Prostate gland (tissue), 2 donors: ENCODE measurements around the gene TRAPPC12. TPM values are rescaled to one million over a fixed set of nuclear protein-coding genes. Genes with fewer than 3 reads are reported as not detected.
"Not testable (repeated sequence)": the region's sequence is repeated elsewhere in the genome, so short reads cannot be mapped to it uniquely, and the experiment has no call there.

Source experiments
- DNase-seq: peaks from one replicate; pipeline ENCODE4 v3.0.0-alpha.2; 2019; ENCODE audit warnings: low spot score
- H3K27ac ChIP-seq, 2 donors: fragments of 200-600 bp; sonication (generic); 2 replicates each; pipeline ENCODE4 v1.5.1; 2017 to 2019
- H3K27me3 ChIP-seq: fragments of 200-600 bp; sonication (generic); replicated peaks from 2 replicates; pipeline ENCODE4 v1.5.1; 2019; ENCODE audit not compliant: insufficient read depth
- H3K36me3 ChIP-seq, 2 donors: fragments of 200-600 bp; sonication (generic); 1 replicate in 1 of 2; 2 replicates in 1 of 2; pipeline versions ENCODE4 v1.5.1 to v1.8.1; 2017 to 2019
- H3K4me1 ChIP-seq: fragments of 200-600 bp; sonication (generic); replicated peaks from 2 replicates; pipeline ENCODE4 v1.5.1; 2019
- H3K4me3 ChIP-seq, 2 donors: fragments of 200-600 bp; sonication (generic); 2 replicates each; pipeline ENCODE4 v1.5.1; 2017 to 2019
- H3K9me3 ChIP-seq: fragments of 200-600 bp; sonication (generic); 2 replicates; pipeline ENCODE4 v1.5.1; 2017
- POLR2A ChIP-seq: fragments of 450-650 bp; IDR thresholded peaks from one replicate; pipeline ENCODE4 v1.6.1; 2016; ENCODE audit warnings: antibody characterized with exemption, mild to moderate bottlenecking
- POLR2AphosphoS5 ChIP-seq: sonication (generic); formaldehyde crosslinking; IDR thresholded peaks from one replicate; pipeline ENCODE4 v1.6.1; 2017; ENCODE audit warnings: antibody characterized with exemption
- WGBS: methylation state at CpG from one replicate; pipeline ENCODE4 v1.1.5; 2018; 5-methylcytosine and 5-hydroxymethylcytosine counted together
- intact Hi-C: fragments of 100-400 bp; cut with DNase I; formaldehyde crosslinking; loops from one replicate; pipeline ENCODE4 v1.14.2; 2022
- total RNA-seq, 2 donors: library from RNA; depleted of rRNA; stranded (reverse); fragments of >200 nt; gene quantifications; one replicate each; pipeline ENCODE4 v1.1.0, GENCODE V29; 2016
- TF ChIP-seq, protein P1 (sequence below), 4 experiments: fragments of 200-600 bp in 2 of 4; fragments of 450-650 bp in 2 of 4; sonication (generic) in 2 of 4; IDR thresholded peaks; 1 replicate in 3 of 4; 2 replicates in 1 of 4; pipeline ENCODE4 v1.5.1; 2016 to 2019; ENCODE audit warnings: antibody characterized with exemption in 4 of 4, mild to moderate bottlenecking in 2 of 4, moderate library complexity in 2 of 4

TRAPPC12 gene
- total RNA-seq, 2 donors from 2014 or later, result 114 to 128 TPM

DNA sequence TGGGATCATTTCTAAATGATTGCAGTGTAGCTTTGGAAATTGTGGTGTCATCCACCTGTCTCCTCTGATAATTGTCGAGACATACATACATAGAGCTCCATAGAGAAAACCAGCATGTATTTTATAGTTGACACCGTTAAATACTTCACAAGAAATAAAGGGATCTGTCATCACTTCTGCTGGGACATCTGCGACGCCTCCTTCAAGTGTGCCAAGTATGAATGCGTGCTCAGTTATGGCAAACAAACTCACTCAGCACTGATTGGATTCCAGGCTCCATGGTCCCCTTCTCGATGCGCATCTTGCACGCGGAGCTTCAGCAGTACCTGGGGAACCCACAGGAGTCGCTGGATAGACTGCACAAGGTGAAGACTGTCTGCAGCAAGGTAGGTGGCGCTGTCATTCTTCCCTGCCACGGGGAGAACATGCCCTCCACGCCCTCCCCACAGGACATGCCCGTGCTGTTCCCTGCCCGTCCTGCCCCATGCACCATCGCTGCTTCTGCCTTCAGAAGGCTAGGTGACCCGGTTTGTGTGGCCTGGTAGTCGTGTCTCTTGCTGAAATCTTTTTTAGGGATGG lies 64.1 kb downstream of the TRAPPC12 start:
- Histone ChIP-seq H3K4me3 (no peak overlapping the region), H3K36me3 (peaks cover 0 to 14% of the 10 kb centered on the region in 2 donors), H3K27me3 (no peaks in the 10 kb centered on the region), H3K27ac (no peak overlapping the region), H3K9me3 (no peaks in the 10 kb centered on the region), H3K4me1 (no peaks in the 10 kb centered on the region)
- 89% methylated on average over 18 of the region's 18 CpGs for WGBS
- intact Hi-C loops, result no loop called here
- no peak for DNase-seq
- TF ChIP-seq, protein P1, sequence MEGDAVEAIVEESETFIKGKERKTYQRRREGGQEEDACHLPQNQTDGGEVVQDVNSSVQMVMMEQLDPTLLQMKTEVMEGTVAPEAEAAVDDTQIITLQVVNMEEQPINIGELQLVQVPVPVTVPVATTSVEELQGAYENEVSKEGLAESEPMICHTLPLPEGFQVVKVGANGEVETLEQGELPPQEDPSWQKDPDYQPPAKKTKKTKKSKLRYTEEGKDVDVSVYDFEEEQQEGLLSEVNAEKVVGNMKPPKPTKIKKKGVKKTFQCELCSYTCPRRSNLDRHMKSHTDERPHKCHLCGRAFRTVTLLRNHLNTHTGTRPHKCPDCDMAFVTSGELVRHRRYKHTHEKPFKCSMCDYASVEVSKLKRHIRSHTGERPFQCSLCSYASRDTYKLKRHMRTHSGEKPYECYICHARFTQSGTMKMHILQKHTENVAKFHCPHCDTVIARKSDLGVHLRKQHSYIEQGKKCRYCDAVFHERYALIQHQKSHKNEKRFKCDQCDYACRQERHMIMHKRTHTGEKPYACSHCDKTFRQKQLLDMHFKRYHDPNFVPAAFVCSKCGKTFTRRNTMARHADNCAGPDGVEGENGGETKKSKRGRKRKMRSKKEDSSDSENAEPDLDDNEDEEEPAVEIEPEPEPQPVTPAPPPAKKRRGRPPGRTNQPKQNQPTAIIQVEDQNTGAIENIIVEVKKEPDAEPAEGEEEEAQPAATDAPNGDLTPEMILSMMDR (IDR thresholded peaks at IDR 0.05), result no peak
- TF ChIP-seq POLR2AphosphoS5, result no peak
- TF ChIP-seq POLR2A, result no peak

DNA sequence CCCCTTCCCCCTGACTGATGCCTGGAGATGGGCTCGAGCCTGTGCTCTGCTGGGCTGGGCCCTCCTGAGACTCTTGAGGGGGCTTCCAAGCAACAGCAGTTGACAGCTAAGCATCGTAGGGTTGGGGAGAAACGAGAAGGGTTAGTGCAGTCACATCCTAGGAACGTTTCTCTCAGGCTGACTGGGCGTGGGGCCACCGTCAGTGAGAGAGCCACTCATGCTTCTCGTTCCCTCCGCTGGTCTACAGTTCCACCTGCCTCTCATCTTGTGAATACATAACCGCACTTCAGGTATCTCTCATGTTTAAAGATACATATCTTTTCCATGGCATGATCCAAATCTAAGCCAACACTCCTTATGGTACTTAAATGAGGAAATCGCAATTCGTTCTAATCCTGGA lies 66.4 kb downstream of the TRAPPC12 start:
- Histone ChIP-seq H3K36me3 (peaks cover 0 to 14% of the 10 kb centered on the region in 2 donors), H3K9me3 (no peaks in the 10 kb centered on the region), H3K27ac (no peak overlapping the region), H3K4me3 (no peak overlapping the region), H3K4me1 (no peaks in the 10 kb centered on the region), H3K27me3 (no peaks in the 10 kb centered on the region)
- 91% methylated on average over 11 of the region's 11 CpGs for WGBS
- intact Hi-C loops, result no loop called here
- no peak for DNase-seq
- TF ChIP-seq POLR2AphosphoS5, result no peak
- TF ChIP-seq, protein P1 (IDR thresholded peaks at IDR 0.05), result no peak
- no peak for TF ChIP-seq POLR2A

DNA sequence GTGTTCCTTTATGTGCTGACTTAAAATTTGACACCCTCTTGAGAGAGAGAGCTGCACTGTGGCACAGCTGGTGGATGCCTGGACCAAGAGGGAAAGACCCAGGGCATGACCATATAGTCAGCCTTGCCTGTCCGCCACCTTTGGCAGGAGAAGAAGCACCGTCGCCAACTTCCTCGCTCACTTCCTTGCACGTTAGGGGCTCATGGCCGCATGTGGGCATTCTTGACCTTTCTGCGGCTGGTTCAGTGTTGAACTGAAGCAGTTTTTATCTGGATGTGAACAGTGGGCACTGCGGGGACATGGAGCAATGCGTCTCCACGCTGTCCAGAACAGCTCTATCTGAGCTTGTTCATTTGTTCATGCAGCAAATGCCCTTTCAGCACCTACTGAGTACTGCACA lies 66.9 kb downstream of the TRAPPC12 start:
- DNase-seq, result no peak
- intact Hi-C loops, result no loop called here
- Histone ChIP-seq H3K9me3 (no peaks in the 10 kb centered on the region), H3K27ac (no peak overlapping the region), H3K4me3 (no peak overlapping the region), H3K27me3 (no peaks in the 10 kb centered on the region), H3K4me1 (no peaks in the 10 kb centered on the region), H3K36me3 (peaks cover 0 to 14% of the 10 kb centered on the region in 2 donors)
- TF ChIP-seq POLR2AphosphoS5 (no peak), POLR2A (no peak)
- TF ChIP-seq, protein P1 (IDR thresholded peaks at IDR 0.05), result no peak
- WGBS, result 96% methylated on average over 10 of the region's 10 CpGs

DNA sequence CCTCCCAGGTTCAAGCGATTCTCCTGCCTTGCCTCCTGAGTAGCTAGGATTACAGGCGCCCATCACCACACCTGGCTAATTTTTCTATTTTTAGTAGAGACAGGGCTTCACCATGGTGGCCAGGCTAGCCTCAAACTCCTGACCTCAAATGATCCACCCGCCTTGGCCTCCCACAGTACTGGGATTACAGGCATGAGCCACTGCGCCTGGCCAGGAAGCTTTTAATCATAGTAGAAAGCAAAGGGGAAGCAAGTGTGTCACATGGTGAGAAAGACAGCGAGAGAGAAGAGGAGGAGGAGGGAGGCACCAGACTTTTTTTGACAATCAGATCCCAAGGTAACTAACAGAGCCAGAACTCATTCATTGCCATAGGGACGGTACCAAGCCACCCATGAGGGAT lies 67.7 kb downstream of the TRAPPC12 start:
- H3K9me3 ChIP-seq, DNase-seq, H3K27ac ChIP-seq, H3K4me3 ChIP-seq, H3K27me3 ChIP-seq, H3K4me1 ChIP-seq, intact Hi-C loops: not testable (repeated sequence)
- H3K36me3 ChIP-seq, result peaks cover 0 to 14% of the 10 kb centered on the region in 2 donors
- WGBS, result 90% methylated on average over 6 of the region's 6 CpGs

DNA sequence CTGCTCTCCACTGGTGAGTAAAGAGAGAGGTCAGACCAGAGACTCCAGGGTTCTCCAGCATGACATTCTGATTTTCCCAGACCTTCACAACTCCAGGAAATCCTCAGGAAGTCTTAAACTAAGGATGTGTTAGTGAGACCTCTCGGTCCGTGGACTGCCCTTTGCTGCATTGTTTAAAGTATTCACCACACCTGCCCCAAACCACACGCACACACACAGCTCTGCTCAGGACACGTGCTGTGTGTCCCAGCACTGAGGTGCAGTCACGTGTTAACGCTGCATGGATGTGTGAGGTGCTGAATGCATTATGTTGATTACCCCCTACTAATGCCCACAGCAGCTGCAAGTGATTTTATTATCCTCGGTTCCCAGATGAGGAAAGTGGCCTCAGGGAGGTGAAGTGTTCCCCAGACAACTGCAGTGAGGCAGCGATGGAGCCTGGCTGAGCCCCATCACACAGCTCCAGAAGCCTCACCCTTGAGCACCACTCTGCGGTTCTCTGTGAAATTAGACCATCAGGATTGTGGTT lies 68.4 kb downstream of the TRAPPC12 start:
- intact Hi-C loops, result no loop called here
- TF ChIP-seq POLR2A (no peak), POLR2AphosphoS5 (no peak)
- TF ChIP-seq, protein P1 (IDR thresholded peaks at IDR 0.05), result no peak
- 87% methylated on average over 9 of the region's 9 CpGs for WGBS
- no peak for DNase-seq
- Histone ChIP-seq H3K4me1 (no peaks in the 10 kb centered on the region), H3K9me3 (no peaks in the 10 kb centered on the region), H3K4me3 (no peak overlapping the region), H3K27me3 (no peaks in the 10 kb centered on the region), H3K27ac (no peak overlapping the region), H3K36me3 (peaks cover 0 to 14% of the 10 kb centered on the region in 2 donors)

DNA sequence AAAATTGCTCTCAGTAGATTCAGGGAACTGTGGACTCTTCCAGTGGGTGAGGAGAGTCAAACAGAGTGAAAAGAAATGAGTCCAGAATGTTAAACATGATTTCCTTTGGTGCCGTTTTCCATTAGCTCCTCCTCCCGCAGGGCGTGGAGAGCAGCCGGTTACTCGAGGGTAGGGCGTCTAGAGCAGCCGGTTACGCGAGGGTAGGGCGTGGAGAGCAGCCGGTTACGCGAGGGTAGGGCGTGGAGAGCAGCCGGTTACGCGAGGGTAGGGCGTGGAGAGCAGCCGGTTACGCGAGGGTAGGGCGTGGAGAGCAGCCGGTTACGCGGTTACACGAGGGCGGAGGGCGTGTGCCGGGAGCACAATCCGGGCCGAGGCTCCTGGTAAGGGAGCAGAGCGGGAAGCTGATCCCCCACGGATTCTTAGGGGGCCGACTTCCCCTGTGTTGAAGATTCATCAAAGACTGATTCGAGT lies 69.0 kb downstream of the TRAPPC12 start:
- H3K4me1 ChIP-seq, H3K27me3 ChIP-seq, H3K4me3 ChIP-seq, DNase-seq, H3K27ac ChIP-seq, intact Hi-C loops, H3K9me3 ChIP-seq: not testable (repeated sequence)
- peaks cover 0 to 14% of the 10 kb centered on the region in 2 donors for H3K36me3 ChIP-seq
- WGBS, result 78% methylated on average over 35 of the region's 35 CpGs
